Measurements from ENCODE around the gene PRCC. TPM values are rescaled to one million over a fixed set of nuclear protein-coding genes. Genes with fewer than 3 reads are reported as not detected.

PRCC gene
- total RNA-seq, 1 experiment from 2014 or later: 125 TPM

GRCh38 chr1:156750711-156751450 lies 16.5 kb upstream of the PRCC start:
- POLR2A ChIA-PET (ENCODE audit: low non-redundant PET): interaction anchor here (0.6 to 1.0 kb wide), 3 partner anchors 250 to 1263 kb away, joined by 3 to 18 read pairs (median 7); no protein-coding TSS in a partner anchor
- Histone ChIP-seq H3K9me3 (ENCODE audit: low read depth, low read length, poor library complexity, severe bottlenecking) (no peaks in the 10 kb centered on the region), H3K4me1 (ENCODE audit: insufficient read depth, low read length, poor library complexity, severe bottlenecking) (peaks cover 38% of the 10 kb centered on the region), H3K4me3 (ENCODE audit: low read depth, low read length, poor library complexity, severe bottlenecking) (peak overlapping the region; percentile 92), H3K36me3 (ENCODE audit: insufficient read depth, low read length, poor library complexity, severe bottlenecking) (no peaks in the 10 kb centered on the region), H3K27ac (ENCODE audit: low read depth, low read length, poor library complexity, severe bottlenecking) (peak overlapping the region; percentile 98), H3K27me3 (replicated peaks; ENCODE audit: insufficient read depth, low read depth, low read length, poor library complexity) (no peaks in the 10 kb centered on the region)
- CTCF ChIA-PET: interaction anchor here (1.1 kb wide), 1 partner anchor 25 kb away, joined by 4 read pairs; no protein-coding TSS in a partner anchor
- BruUV-seq (replicated peaks): no TSS peak
- no peak for TF ChIP-seq CTCF (conservative IDR thresholded peaks at IDR 0.05; ENCODE audit: low read depth, low read length)
- TF ChIP-seq EZH2 (IDR thresholded peaks at IDR 0.05; ENCODE audit: borderline replicate concordance, low read depth, low read length, poor library complexity, severe bottlenecking): no peak
- no peak for DNase-seq (ENCODE audit: low spot score)
- intact Hi-C loops (cut with micrococcal nuclease; ENCODE audit: unreplicated experiment): loop anchor here (2.0 kb wide), 1 partner anchor 16 kb away; the partner anchor contains the start of gene PRCC

DNA sequence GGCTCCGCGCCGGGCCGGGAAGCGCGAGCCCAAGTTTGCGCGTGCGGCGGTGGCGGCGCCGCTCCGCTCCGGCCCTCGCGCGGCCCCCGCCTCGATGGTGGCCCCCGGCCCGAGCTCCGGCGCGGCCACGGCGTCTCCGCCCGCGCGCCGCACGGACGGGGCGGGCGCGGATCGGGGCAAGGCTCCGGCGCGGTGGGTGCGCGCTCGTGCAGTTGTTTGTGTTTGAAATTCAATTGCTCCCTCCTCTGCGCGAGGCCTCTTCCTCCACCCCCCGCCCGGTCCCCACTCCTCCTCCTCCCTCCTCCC lies 15.9 kb upstream of the PRCC start, which contains the start of gene HDGF:
TSS of gene HDGF (minus strand) at position 225 of the 306 bp plus-strand sequence. CDS start 246 bp downstream, outside the sequence.
- Histone ChIP-seq H3K9me3 (ENCODE audit: low read depth, low read length, poor library complexity, severe bottlenecking) (no peaks in the 10 kb centered on the region), H3K27ac (ENCODE audit: low read depth, low read length, poor library complexity, severe bottlenecking) (peak within 1 kb of the TSS; percentile 98), H3K4me1 (ENCODE audit: insufficient read depth, low read length, poor library complexity, severe bottlenecking) (peaks cover 33% of the 10 kb centered on the region), H3K36me3 (ENCODE audit: insufficient read depth, low read length, poor library complexity, severe bottlenecking) (no peaks in the 10 kb centered on the region), H3K4me3 (ENCODE audit: low read depth, low read length, poor library complexity, severe bottlenecking) (peak within 1 kb of the TSS; percentile 92), H3K27me3 (replicated peaks; ENCODE audit: insufficient read depth, low read depth, low read length, poor library complexity) (no peaks in the 10 kb centered on the region)
- TF ChIP-seq EZH2 (IDR thresholded peaks at IDR 0.05; ENCODE audit: borderline replicate concordance, low read depth, low read length, poor library complexity, severe bottlenecking) (no peak), CTCF (conservative IDR thresholded peaks at IDR 0.05; ENCODE audit: low read depth, low read length) (no peak)
- POLR2A ChIA-PET (ENCODE audit: low non-redundant PET): interaction anchor here (0.6 to 1.0 kb wide), 3 partner anchors 50 to 1263 kb away, joined by 7 to 18 read pairs (median 7); no protein-coding TSS in a partner anchor
- CTCF ChIA-PET: interaction anchor here (1.1 kb wide), 1 partner anchor 25 kb away, joined by 4 read pairs; no protein-coding TSS in a partner anchor
- BruUV-seq (replicated peaks): no TSS peak
- DNase-seq (ENCODE audit: low spot score): no peak
- intact Hi-C loops (cut with micrococcal nuclease; ENCODE audit: unreplicated experiment): loop anchor here (2.0 kb wide), 1 partner anchor 15 kb away; the partner anchor contains the start of gene PRCC

- peak; percentile 99 for DNase-seq (ENCODE audit: low spot score)
- no peak for TF ChIP-seq CTCF (conservative IDR thresholded peaks at IDR 0.05; ENCODE audit: low read depth, low read length)
- no peak for TF ChIP-seq EZH2 (IDR thresholded peaks at IDR 0.05; ENCODE audit: borderline replicate concordance, low read depth, low read length, poor library complexity, severe bottlenecking)
- intact Hi-C loops (cut with micrococcal nuclease; ENCODE audit: unreplicated experiment): loop anchor here (2.0 kb wide), 1 partner anchor 15 kb away; the partner anchor contains the start of gene PRCC
- no TSS peak for BruUV-seq (replicated peaks)
- Histone ChIP-seq H3K4me3 (ENCODE audit: low read depth, low read length, poor library complexity, severe bottlenecking) (peak overlapping the region; percentile 92), H3K36me3 (ENCODE audit: insufficient read depth, low read length, poor library complexity, severe bottlenecking) (no peaks in the 10 kb centered on the region), H3K27me3 (replicated peaks; ENCODE audit: insufficient read depth, low read depth, low read length, poor library complexity) (no peaks in the 10 kb centered on the region), H3K9me3 (ENCODE audit: low read depth, low read length, poor library complexity, severe bottlenecking) (no peaks in the 10 kb centered on the region), H3K4me1 (ENCODE audit: insufficient read depth, low read length, poor library complexity, severe bottlenecking) (peaks cover 28% of the 10 kb centered on the region), H3K27ac (ENCODE audit: low read depth, low read length, poor library complexity, severe bottlenecking) (peak overlapping the region; percentile 98)
- ChIA-PET CTCF (interaction anchor here (0.9 to 1.1 kb wide), 2 partner anchors 26 to 108 kb away, joined by 3 to 4 read pairs; no protein-coding TSS in a partner anchor), POLR2A (ENCODE audit: low non-redundant PET) (interaction anchor here (0.6 to 1.0 kb wide), 6 partner anchors 11 to 1327 kb away, joined by 3 to 18 read pairs (median 6); partner anchors contain the start of genes MRPL24 and PRCC)
These were observed 15.4 kb upstream of the PRCC start for GRCh38 chr1:156751757-156752481.
